Caco-2 (cell line): ENCODE measurements around the gene TAL1. TPM values are rescaled to one million over a fixed set of nuclear protein-coding genes. Genes with fewer than 3 reads are reported as not detected.
A peak's percentile ranks its signal among the peaks of the same experiment; 100 is the strongest.

ENCODE experiments used
- BruUV-seq: library from RNA; stranded (reverse); fragments of 400-500 nt; replicated peaks from 2 replicates; lab custom pipeline; 2021; lab: Mats Ljungman, UMichigan
- CTCF ChIA-PET: fragments of 300-600 bp; sonication (Branson Sonifier 250); formaldehyde crosslinking; loops from one replicate; lab custom pipeline; 2022; ENCODE audit warnings: antibody characterized with exemption; lab: Charles Lee
- POLR2A ChIA-PET: fragments of 300-600 bp; sonication (Branson Sonifier 250); formaldehyde crosslinking; loops from one replicate; lab custom pipeline; 2022; ENCODE audit warnings: antibody characterized with exemption; lab: Charles Lee
- DNase-seq, 2 experiments: peaks; one replicate each; pipeline versions ENCODE4 v3.0.0 to v3.0.0-alpha.2; 2020 to 2022
- H3K27me3 ChIP-seq: replicated peaks from 2 replicates; pipeline ENCODE4 v1.6.0; 2011; ENCODE audit warnings: low read length; ENCODE audit not compliant: control insufficient read depth, insufficient read depth
- H3K36me3 ChIP-seq: 2 replicates; pipeline ENCODE4 v1.5.1; 2011; ENCODE audit warnings: low read length; ENCODE audit not compliant: control insufficient read depth, insufficient read depth
- H3K4me1 ChIP-seq: fragments of 250-450 bp; sonication (Bioruptor Pico); 2 replicates; pipeline ENCODE4 v1.5.1; 2020; ENCODE audit warnings: mild to moderate bottlenecking
- H3K4me3 ChIP-seq: 2 replicates; pipeline ENCODE4 v1.5.1; 2011; ENCODE audit warnings: low read depth, mild to moderate bottlenecking, control low read depth, low read length
- H3K9me3 ChIP-seq: fragments of 250-450 bp; sonication (Bioruptor Pico); 2 replicates; pipeline ENCODE4 v1.5.1; 2020; ENCODE audit warnings: mild to moderate bottlenecking, moderate library complexity
- H3K27ac Mint-ChIP-seq: one replicate; pipeline ENCODE4 v1.8.0; 2022; ENCODE audit warnings: mixed read lengths; ENCODE audit not compliant: unreplicated experiment
- H3K27me3 Mint-ChIP-seq: one replicate; pipeline ENCODE4 v1.8.0; 2022; ENCODE audit warnings: mixed read lengths; ENCODE audit not compliant: insufficient read depth, unreplicated experiment
- H3K36me3 Mint-ChIP-seq: one replicate; pipeline ENCODE4 v1.8.0; 2022; ENCODE audit warnings: mild to moderate bottlenecking, mixed read lengths; ENCODE audit not compliant: insufficient read depth, unreplicated experiment
- H3K4me1 Mint-ChIP-seq: one replicate; pipeline ENCODE4 v1.8.0; 2022; ENCODE audit warnings: low read depth, mixed read lengths; ENCODE audit not compliant: unreplicated experiment
- H3K4me3 Mint-ChIP-seq: one replicate; pipeline ENCODE4 v1.8.0; 2022; ENCODE audit warnings: mild to moderate bottlenecking, moderate library complexity, mixed read lengths; ENCODE audit not compliant: unreplicated experiment
- H3K9me3 Mint-ChIP-seq: one replicate; pipeline ENCODE4 v1.8.0; 2022; ENCODE audit warnings: mixed read lengths; ENCODE audit not compliant: unreplicated experiment
- intact Hi-C: fragments of 100-400 bp; cut with micrococcal nuclease; formaldehyde crosslinking; loops from one replicate; pipeline ENCODE4 v1.10.0; 2022; ENCODE audit not compliant: unreplicated experiment
- total RNA-seq: library from RNA; stranded (reverse); gene quantifications from 2 replicates; pipeline ENCODE4 v1.2.3, GENCODE V29; 2022
- TF ChIP-seq, protein P1 (sequence below), 2 experiments: fragments of 200-600 bp in 1 of 2; IDR thresholded peaks; 1 replicate in 1 of 2; 2 replicates in 1 of 2; pipeline versions ENCODE4 v1.5.1 to v1.8.0; 2011 to 2022; ENCODE audit warnings: antibody characterized with exemption in 1 of 2, control low read depth in 1 of 2, inconsistent platforms in 1 of 2, low read depth in 1 of 2, low read length in 1 of 2, mild to moderate bottlenecking in 1 of 2, moderate library complexity in 1 of 2; ENCODE audit not compliant: insufficient read depth in 1 of 2, severe bottlenecking in 1 of 2, unreplicated experiment in 1 of 2

The TAL1 gene
- total RNA-seq, 1 experiment from 2014 or later: 15.2 TPM

DNA sequence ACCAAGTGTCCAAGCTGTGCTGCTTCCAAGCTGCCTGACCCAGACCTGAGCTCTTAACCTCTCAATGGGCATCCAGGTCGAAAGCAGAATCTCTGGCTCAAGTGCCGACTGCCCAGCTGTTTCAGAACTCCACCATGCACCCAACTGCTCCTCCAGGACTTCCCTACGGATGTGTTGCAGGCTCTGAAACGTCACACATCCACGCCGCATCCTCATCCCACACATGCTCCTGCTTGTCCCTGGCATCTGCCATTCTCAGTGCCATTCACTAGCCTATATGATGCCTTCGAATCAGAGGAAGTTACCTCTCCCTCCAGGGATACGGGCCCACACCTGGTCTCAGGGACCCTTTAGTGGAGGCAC lies 53.4 kb downstream of the TAL1 start:
- peaks cover 28% of the 10 kb centered on the region for H3K4me1 Mint-ChIP-seq
- H3K9me3 ChIP-seq: no peaks in the 10 kb centered on the region
- H3K36me3 ChIP-seq: no peaks in the 10 kb centered on the region
- H3K27ac Mint-ChIP-seq: peak overlapping the region; percentile 80
- peak overlapping the region; percentile 18; the same call in 1 of the 2 replicates for H3K4me3 ChIP-seq
- BruUV-seq: no TSS peak
- peaks cover 22% of the 10 kb centered on the region; the same call in 1 of the 2 replicates for H3K4me1 ChIP-seq
- no peak for DNase-seq
- H3K4me3 Mint-ChIP-seq: peak overlapping the region; percentile 67
- intact Hi-C loops: loop anchor here (1.0 to 10.0 kb wide), 5 partner anchors 14 to 536 kb away; no protein-coding TSS in a partner anchor
- CTCF ChIA-PET: interaction anchor here (0.6 to 2.5 kb wide), 22 partner anchors 9 to 817 kb away, joined by 3 to 53 read pairs (median 4); partner anchors contain the start of genes CMPK1, FOXD2, PDZK1IP1 and STIL
- H3K9me3 Mint-ChIP-seq: no peaks in the 10 kb centered on the region
- no peaks in the 10 kb centered on the region for H3K27me3 ChIP-seq
- TF ChIP-seq, protein P1, sequence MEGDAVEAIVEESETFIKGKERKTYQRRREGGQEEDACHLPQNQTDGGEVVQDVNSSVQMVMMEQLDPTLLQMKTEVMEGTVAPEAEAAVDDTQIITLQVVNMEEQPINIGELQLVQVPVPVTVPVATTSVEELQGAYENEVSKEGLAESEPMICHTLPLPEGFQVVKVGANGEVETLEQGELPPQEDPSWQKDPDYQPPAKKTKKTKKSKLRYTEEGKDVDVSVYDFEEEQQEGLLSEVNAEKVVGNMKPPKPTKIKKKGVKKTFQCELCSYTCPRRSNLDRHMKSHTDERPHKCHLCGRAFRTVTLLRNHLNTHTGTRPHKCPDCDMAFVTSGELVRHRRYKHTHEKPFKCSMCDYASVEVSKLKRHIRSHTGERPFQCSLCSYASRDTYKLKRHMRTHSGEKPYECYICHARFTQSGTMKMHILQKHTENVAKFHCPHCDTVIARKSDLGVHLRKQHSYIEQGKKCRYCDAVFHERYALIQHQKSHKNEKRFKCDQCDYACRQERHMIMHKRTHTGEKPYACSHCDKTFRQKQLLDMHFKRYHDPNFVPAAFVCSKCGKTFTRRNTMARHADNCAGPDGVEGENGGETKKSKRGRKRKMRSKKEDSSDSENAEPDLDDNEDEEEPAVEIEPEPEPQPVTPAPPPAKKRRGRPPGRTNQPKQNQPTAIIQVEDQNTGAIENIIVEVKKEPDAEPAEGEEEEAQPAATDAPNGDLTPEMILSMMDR (IDR thresholded peaks at IDR 0.05; ENCODE audit: insufficient read depth in 1 of 2, low read depth in 1 of 2, low read length in 1 of 2, severe bottlenecking in 1 of 2, unreplicated experiment in 1 of 2): no peak
- peaks cover 11% of the 10 kb centered on the region for H3K36me3 Mint-ChIP-seq
- POLR2A ChIA-PET: interaction anchor here (0.5 to 1.6 kb wide), 9 partner anchors 12 to 259 kb away, joined by 3 to 12 read pairs (median 6); partner anchors contain the start of genes CMPK1, FOXD2 and STIL
- H3K27me3 Mint-ChIP-seq: no peaks in the 10 kb centered on the region

DNA sequence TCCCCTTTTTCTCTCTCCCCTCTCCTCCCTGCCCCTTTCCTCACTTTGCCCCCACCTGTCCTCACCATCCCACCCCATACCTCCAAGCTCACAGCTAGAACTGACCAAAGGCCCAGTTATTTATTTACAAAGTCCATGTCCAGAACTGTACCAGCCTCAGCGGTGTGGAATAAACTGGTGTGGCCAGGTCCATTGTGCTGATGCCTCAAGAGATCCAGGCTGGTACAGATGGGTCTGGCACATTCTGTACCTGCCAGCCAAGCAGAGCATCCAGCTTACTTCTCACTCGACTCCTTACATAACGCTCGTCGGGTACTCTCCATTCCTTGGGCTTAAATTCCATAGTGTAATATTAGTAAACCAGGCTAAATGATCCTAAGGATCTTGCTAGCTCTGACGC lies 54.0 kb downstream of the TAL1 start:
- H3K9me3 Mint-ChIP-seq: no peaks in the 10 kb centered on the region
- DNase-seq: no peak
- no TSS peak for BruUV-seq
- Histone ChIP-seq H3K4me3 (no peak overlapping the region), H3K27me3 (no peaks in the 10 kb centered on the region), H3K36me3 (no peaks in the 10 kb centered on the region), H3K9me3 (no peaks in the 10 kb centered on the region), H3K4me1 (peaks cover 22% of the 10 kb centered on the region; the same call in 1 of the 2 replicates)
- POLR2A ChIA-PET: interaction anchor here (1.6 kb wide), 1 partner anchor 14 kb away, joined by 12 read pairs; no protein-coding TSS in a partner anchor
- TF ChIP-seq, protein P1 (IDR thresholded peaks at IDR 0.05; ENCODE audit: insufficient read depth in 1 of 2, low read depth in 1 of 2, low read length in 1 of 2, severe bottlenecking in 1 of 2, unreplicated experiment in 1 of 2): no peak
- H3K4me1 Mint-ChIP-seq: peaks cover 22% of the 10 kb centered on the region
- no peak overlapping the region for H3K27ac Mint-ChIP-seq
- no peak overlapping the region for H3K4me3 Mint-ChIP-seq
- H3K27me3 Mint-ChIP-seq: no peaks in the 10 kb centered on the region
- peaks cover 6% of the 10 kb centered on the region for H3K36me3 Mint-ChIP-seq
- CTCF ChIA-PET: interaction anchor here (1.0 to 2.5 kb wide), 4 partner anchors 14 to 211 kb away, joined by 3 to 53 read pairs (median 10); partner anchors contain the start of genes CMPK1 and PDZK1IP1
- intact Hi-C loops: loop anchor here (10.0 kb wide), 1 partner anchor 537 kb away; no protein-coding TSS in a partner anchor

DNA sequence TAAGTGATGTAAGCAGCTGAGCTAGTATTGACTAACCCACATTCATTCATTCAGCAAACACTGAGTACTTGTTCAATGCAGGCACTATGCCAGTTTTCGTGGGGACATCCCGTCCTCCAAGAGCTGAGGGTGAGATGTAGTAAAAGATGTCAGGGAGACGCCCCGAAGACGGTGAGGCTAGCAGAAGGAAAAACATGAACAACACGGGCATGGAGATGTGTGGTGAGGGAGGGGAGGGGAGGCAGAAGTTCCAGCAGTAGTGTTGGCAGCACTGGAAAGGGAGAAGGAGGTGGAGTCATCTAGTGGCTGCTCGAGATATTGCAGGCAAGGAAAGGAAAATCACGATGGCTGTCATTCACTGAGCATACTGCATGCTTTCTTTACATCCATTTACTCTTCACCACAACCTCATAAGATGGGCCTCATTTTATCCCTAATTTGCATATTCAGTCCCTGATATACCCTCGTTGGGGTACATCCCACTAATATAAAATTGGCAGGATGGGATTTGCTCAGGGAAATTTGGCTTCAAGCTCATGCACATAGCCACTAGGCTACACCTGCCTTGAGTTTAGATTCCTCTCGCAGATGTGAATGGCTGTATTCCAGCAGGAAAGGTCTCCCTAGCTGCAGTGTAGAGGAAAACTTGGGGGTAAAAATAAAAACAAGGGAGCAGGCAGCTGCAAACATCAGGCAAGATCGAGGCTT lies 56.6 kb downstream of the TAL1 start:
- peak overlapping the region; percentile 34 for H3K4me3 Mint-ChIP-seq
- CTCF ChIA-PET: no interaction called here

More for the DNA sequence above, 56.6 kb downstream of the TAL1 start:
- intact Hi-C loops: loop anchor here (10.0 kb wide), 1 partner anchor 539 kb away; no protein-coding TSS in a partner anchor
- Mint-ChIP-seq H3K36me3 (peaks cover 6% of the 10 kb centered on the region), H3K4me1 (peaks cover 14% of the 10 kb centered on the region), H3K27ac (no peak overlapping the region), H3K27me3 (no peaks in the 10 kb centered on the region), H3K9me3 (no peaks in the 10 kb centered on the region)
- Histone ChIP-seq H3K27me3 (no peaks in the 10 kb centered on the region), H3K9me3 (no peaks in the 10 kb centered on the region), H3K4me1 (peaks cover 13% of the 10 kb centered on the region; the same call in 1 of the 2 replicates), H3K4me3 (no peak overlapping the region), H3K36me3 (no peaks in the 10 kb centered on the region)
- BruUV-seq: no TSS peak
- DNase-seq: peak; percentile 71 to 72
- TF ChIP-seq, protein P1 (IDR thresholded peaks at IDR 0.05; ENCODE audit: insufficient read depth in 1 of 2, low read depth in 1 of 2, low read length in 1 of 2, severe bottlenecking in 1 of 2, unreplicated experiment in 1 of 2): peak; percentile 76 to 87
- POLR2A ChIA-PET: no interaction called here
